Measurements from ENCODE around the gene SRRM1. TPM values are rescaled to one million over a fixed set of nuclear protein-coding genes. Genes with fewer than 3 reads are reported as not detected.

The SRRM1 gene, protein sequence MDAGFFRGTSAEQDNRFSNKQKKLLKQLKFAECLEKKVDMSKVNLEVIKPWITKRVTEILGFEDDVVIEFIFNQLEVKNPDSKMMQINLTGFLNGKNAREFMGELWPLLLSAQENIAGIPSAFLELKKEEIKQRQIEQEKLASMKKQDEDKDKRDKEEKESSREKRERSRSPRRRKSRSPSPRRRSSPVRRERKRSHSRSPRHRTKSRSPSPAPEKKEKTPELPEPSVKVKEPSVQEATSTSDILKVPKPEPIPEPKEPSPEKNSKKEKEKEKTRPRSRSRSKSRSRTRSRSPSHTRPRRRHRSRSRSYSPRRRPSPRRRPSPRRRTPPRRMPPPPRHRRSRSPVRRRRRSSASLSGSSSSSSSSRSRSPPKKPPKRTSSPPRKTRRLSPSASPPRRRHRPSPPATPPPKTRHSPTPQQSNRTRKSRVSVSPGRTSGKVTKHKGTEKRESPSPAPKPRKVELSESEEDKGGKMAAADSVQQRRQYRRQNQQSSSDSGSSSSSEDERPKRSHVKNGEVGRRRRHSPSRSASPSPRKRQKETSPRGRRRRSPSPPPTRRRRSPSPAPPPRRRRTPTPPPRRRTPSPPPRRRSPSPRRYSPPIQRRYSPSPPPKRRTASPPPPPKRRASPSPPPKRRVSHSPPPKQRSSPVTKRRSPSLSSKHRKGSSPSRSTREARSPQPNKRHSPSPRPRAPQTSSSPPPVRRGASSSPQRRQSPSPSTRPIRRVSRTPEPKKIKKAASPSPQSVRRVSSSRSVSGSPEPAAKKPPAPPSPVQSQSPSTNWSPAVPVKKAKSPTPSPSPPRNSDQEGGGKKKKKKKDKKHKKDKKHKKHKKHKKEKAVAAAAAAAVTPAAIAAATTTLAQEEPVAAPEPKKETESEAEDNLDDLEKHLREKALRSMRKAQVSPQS
- total RNA-seq = 48.9 and 60.9 TPM in 2 replicates

GRCh38 chr1:24642481-24643362 is at the start of gene SRRM1:
Gene SRRM1 (plus strand): TSS chr1:24643302. CDS start chr1:24643327, 25 bp downstream.

Other genes with a start within 250 kb of the SRRM1 start
- gene STPG1, start 229.5 kb upstream of the SRRM1 start, total RNA-seq = 10.6 and 11.4 TPM in 2 replicates
- gene NIPAL3, start 227.5 kb upstream of the SRRM1 start, total RNA-seq = 49.6 and 64.5 TPM in 2 replicates
- gene RCAN3, start 140.5 kb upstream of the SRRM1 start, total RNA-seq = 13.4 and 20.2 TPM in 2 replicates
- 0.07 TPM in 1 of 2 replicates, not detected in the other for gene NCMAP, start 87.2 kb upstream of the SRRM1 start, total RNA-seq
- 70.7 and 72.3 TPM in 2 replicates for gene CLIC4, start 102.1 kb downstream of the SRRM1 start, total RNA-seq